Inflammatory macrophage treated with lipopolysaccharide for 1 hour (primary cell): ENCODE measurements around the gene PXK.
A peak's percentile ranks its signal among the peaks of the same experiment; 100 is the strongest.

Experiments used
- DNase-seq, 2 donors: peaks; one replicate each; pipeline ENCODE4 v3.0.0-alpha.2; 2020 to 2022

PXK gene

GRCh38 chr3:58470363-58471024, 137.8 kb downstream of the PXK start:
- DNase-seq = no peak

- peak; percentile 75 to 80 for DNase-seq
Measured at GRCh38 chr3:58471025-58471887, 138.6 kb downstream of the PXK start.

GRCh38 chr3:58473275-58473674, 140.6 kb downstream of the PXK start:
- DNase-seq = no peak

- peak; percentile 78 to 87 for DNase-seq
Measured at GRCh38 chr3:58474348-58474911, 141.7 kb downstream of the PXK start.

- DNase-seq = no peak
Measured at GRCh38 chr3:58474967-58475578, 142.4 kb downstream of the PXK start.
